Measurements from ENCODE around the gene GLCCI1. TPM values are rescaled to one million over a fixed set of nuclear protein-coding genes. Genes with fewer than 3 reads are reported as not detected.

The GLCCI1 gene
- total RNA-seq, 1 donor from 2014 or later: 25.5 TPM

DNA sequence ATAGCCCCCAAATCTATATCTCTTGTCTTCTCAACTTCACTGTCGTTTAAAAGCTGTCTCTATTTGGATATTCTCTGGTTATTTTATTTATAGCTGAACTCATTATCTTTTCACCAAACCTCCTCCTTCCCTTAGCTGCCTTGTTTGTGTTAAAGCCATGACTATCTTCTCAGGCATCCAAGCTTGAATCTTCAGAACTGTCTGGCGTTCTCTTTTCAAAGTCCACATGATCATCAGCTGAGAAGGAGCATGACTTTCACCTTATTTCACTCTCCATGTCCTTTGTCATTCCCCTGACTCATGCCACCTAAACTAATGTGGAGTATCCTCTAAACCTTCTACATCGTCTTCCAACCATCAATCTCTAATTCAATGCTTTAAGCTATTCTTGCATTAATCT, 5.7 kb upstream of the GLCCI1 start:
- DNase-seq (ENCODE audit: low spot score): no peak

DNA sequence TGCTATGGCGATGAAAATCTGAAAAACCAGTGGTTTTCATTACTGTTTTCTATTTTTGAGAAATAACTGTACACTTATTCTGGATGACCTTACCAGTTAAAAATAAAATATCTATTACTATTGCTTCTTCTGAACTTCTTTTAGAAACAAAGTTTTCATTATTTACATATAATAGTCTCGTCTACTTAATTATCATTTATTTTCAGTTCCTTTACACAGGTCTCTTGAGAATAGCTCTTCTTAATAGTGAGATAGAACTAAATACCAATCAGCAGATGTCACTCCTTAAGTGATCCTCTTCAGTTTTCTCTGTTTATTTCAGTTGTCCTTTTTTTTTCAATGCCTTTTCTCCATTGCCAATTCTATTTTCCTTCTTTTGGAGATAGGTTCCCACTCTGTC, 4.3 kb upstream of the GLCCI1 start:
- no peak for DNase-seq (ENCODE audit: low spot score)

DNA sequence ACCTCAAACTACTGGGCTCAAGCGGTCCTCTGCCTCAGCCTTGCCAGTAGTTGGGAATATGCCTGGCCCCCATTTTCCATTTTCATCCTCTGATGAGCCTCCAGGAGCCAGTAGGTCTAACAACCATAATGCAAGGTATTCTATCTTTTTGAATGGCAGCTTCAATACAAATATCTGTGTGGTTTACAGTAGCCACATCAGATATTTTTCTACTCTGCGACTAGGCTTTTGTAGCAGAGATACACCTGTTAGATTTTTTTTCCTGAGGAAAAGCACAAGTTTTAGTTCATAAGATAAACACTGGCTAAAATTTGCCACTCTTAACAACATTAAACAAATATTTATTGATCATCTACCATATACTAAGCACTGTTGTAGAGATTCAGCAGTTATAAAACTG, 3.9 kb upstream of the GLCCI1 start:
- DNase-seq (ENCODE audit: low spot score): no peak

DNA sequence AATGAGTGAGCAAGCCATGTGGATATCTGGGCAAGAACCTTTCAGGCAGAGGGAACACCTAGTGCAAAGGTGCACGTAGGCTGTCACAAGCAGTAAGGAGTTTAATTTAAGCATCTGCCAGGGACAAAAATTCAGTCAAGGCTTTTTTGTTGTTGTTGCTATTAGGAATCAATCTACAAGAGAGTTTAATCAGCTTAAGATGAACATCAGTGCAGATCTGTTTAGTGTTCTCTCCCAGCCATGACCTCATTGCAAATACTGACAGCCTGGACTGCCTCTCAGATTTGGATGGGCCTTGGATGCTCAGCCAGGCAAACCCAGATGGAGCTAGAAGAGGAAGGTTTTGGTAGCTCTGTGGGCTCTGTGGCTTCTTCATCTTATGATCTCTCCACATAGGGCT, 3.3 kb upstream of the GLCCI1 start:
- no peak for DNase-seq (ENCODE audit: low spot score)

DNA sequence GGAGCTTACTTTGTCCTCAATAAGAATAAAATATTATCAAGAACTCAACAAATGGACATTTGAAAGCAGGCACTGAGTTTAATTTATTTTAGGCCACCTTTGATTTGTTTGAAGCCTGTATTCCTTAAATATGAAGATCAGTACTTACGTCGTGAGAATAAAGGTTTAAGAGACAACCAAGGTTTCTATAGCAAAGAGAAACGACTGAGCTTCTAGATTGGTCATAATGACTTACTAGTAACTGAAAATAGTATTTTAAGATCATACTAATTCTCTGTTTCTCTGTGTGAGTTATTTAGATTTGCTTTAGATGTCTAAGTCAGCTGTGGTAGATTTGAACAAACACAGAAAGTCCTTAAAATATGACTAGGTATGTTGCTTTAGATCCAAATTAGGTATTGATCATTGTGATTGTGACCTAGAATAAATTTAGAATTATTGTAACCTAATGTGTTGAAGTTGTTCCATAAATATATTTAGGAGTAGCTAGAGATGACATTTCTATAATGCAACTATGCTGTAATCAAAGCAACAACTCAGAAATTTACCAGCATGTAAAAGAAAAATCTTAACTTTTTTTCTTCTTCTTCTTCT, 2.4 kb upstream of the GLCCI1 start:
- DNase-seq (ENCODE audit: low spot score): no peak

DNA sequence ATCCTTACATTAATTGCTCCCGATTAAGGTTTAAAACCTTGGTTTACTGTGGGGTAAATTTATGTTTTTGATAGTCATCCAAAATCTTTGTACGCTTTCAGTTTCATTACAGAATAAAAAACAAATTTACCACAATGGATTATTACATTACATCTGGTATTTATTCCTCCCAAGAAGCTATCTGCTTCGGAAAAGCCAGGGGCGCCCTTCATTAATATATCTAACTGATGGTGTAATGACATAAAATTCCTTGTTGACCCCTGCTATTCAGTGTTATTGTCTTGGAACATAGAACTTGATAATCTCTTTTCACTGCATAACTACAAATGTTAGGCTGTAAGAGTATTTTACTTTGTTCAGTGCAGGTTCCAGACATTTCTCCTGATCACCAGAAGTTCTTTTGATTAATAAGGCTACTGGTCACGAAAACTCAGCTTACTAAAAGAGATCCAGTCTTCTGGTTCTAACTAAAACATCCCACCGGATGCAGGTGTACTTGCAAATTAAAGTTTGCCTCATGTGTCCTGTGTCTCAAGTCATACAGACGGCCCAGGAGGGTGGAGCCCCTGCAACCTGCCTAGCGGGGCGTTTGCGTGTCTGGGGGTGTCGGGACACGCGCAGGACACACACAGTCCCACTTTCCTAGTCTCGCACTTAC, 581 bp upstream of the GLCCI1 start:
- DNase-seq (ENCODE audit: low spot score): no peak

DNA sequence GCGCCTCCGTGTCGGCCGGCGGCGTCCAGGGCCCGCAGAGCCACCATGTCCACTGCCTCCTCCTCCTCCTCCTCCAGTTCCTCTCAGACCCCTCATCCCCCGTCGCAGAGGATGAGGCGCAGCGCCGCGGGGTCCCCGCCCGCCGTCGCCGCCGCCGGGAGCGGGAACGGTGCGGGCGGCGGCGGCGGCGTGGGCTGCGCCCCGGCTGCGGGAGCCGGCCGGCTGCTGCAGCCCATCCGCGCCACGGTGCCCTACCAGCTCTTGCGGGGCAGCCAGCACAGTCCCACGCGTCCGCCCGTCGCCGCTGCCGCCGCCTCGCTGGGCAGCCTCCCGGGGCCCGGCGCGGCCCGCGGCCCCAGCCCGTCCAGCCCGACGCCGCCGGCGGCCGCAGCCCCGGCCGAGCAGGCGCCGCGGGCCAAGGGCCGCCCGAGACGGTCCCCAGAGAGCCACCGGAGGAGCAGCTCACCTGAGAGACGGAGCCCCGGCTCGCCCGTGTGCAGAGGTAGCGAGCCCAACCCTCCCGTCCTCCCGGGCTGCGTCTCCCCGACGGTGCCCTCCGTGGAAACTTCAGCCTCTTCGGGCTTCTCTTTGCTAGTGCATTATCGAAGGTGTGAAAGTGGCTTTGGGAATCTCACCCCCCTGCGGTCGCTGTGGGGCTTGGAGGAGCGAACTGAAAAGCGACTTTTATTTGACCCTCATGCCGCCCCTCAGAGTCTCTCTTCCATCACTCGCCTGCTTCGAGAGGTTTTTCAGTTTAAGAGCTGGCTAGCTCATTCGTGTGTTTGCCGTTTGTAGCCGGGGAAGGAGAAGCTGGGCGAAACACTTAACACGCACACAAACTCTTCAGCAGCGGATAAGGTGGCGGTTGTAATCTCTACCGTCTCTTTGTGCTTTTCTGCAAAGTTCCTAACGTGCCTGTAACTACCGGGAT, 975 bp downstream of the GLCCI1 start:
- peak; percentile 59 for DNase-seq (ENCODE audit: low spot score)

DNA sequence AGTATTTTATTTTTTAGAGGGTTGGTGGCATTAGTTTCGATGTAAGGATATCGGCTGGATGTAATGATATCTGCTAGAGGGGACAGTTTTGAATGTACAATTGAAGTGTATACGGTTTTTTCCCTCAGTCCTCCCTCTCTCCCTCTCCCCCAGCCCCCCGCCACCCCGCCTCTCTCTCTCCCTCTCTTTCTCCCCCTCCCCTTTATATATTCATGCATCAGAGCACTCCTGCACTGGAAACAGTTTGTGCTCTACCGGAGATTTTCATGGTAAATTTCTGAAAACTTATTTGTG, 1.6 kb downstream of the GLCCI1 start:
- DNase-seq (ENCODE audit: low spot score): no peak

DNA sequence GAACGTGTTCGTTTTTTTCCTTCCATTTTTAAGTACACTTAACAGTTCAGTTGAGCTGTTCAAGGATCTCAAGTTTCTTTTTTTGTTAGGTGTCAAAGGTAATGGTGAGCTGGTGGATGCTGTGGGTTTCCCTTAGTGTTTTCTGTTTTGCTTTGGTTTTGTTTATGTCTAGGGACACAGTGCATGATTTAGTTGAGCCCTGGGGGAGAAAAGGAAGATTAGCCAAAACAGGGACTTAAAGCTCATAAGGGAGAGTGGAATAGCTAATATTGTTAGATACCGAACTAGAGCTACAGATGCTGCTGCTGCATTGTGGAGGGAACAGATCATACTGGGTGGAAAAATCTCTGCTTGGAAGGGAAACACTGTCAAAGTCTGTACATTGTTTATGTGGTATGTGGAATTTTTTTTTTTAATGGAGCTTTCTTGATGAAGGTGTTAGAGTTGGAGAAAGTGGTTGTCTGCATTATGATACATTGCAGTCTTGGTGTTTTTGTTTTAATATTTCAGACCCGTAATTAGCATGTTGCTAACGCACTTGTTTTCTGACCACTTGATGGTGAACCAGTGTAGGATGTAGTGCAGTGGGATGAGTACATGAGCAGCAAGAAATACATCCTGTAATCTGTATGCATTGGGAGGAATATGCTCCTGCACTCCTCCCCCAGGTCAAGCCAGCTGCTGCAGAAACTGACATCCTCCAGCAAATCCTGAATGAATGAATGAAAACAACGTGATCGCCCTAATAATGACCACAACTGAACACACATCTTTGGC, 2.1 kb downstream of the GLCCI1 start:
- DNase-seq (ENCODE audit: low spot score): no peak

DNA sequence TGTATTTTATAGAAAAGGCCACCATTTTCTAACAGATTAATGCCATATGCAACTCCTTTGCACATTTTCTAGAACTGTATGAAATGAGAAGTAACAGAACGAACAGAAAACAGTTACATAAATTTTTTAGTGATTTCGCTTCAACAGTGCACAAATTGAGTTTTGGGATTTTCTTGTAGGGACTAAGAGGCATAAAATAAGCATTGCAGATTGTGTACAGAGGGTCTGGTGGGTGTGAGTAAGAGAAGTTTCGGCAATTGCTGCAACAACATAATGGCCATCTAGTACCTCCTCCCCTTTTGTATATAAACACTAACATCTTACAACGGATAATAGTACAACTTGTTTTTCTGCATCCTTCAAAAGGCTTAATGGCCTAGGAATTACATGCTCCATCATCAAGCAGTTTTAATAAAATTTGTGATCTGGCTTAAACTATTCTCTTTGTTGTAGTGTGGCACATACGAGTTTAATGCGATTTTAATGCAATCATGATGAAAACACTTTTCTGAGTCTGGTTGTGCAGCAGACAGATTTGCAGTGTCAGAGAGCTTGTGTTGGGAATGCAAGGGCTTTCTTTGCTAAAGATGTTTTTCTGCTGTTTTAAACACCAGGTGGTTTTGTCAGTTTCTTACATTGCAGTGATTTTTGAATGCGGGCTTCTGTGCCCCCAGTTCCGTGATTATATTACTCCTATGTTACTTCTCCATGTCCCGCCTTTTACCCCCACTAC, 2.9 kb downstream of the GLCCI1 start:
- DNase-seq (ENCODE audit: low spot score): no peak

DNA sequence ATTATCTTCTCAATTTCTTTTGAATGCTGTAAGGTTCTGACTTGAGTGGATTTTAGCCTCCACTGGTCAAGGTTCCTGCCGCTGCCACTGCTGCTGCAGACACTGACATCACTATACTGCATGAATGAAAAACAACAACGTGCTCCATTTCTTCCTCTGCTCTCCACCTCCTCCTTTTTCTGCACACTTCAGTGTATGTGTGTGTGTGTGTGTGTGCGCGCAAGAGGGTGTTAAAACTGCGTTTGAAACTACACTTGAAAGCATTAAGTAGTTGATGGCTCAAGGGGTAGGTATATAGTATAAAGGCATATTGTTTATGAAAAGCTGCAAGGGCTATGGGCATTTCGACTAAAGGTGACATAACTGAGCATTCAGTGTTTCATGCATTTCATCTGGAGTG, 3.5 kb downstream of the GLCCI1 start:
- no peak for DNase-seq (ENCODE audit: low spot score)

DNA sequence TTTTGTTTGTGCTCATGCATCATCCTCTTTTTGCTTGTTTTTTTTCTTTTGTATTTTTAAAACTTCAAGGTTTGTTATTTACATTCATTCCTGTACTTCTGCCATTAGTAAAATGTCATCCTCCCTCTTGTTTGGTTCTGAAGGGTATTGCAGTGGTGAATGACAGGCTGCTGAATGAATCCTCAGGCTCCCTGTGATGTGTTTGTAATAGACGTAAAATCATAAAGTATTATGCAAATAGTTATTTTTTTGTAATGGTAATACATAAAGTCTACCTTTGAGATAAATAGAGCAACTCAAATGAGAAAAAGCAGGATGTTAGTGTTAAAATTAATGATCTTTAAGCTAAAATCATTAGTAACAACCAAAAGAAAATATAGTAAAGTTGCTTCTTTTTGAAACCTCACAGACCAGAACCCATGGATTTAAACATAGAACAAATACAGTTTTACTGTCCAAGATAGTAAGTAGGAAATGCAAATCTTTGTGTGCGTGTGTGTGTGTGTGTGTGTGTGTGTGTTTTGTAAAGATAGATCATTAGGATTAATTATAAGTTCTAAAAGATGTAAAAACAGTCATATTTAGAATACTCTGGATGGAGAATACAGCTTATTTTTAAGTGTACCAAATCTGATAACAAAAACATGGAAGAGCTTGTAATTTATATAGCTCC, 4.5 kb downstream of the GLCCI1 start:
- DNase-seq (ENCODE audit: low spot score): no peak

DNA sequence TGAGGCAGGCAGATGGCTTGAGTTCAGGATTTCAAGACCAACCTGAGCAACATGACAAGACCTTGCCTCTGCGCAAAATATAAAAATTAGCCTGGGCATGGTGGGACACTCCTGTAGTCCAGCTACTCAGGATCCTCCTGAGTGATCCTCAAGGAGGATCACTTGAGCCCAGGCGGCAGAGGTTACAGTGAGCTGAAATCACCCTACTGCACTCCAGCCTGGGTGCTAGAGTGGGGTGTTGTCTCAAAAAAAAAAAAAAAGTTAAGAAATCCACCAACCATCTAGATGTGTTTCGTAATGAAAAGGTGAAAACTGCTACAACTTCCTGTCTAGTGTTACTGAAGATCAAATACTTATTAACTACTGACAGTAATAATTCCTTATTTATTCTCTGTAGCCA, 8.1 kb downstream of the GLCCI1 start:
- DNase-seq (ENCODE audit: low spot score): no peak

DNA sequence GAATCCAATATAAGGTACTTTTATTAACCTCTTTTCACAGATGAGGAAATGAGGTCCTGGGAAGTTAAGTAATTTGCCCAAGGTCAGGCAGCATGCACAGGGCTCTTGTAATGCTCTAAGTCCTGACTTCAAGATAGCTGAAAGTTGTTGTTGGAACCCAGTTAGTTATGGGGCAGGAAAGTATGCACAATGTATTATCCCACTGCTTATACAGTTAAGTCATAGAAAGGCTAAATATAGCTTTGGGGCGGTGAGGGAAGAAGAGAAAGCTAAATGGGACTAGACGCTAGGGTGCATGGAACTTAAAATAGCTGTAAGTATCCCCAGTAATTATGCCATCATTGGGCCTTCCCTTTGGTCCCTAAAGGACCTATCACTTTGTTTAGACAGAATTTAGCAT, 9.2 kb downstream of the GLCCI1 start:
- no peak for DNase-seq (ENCODE audit: low spot score)

DNA sequence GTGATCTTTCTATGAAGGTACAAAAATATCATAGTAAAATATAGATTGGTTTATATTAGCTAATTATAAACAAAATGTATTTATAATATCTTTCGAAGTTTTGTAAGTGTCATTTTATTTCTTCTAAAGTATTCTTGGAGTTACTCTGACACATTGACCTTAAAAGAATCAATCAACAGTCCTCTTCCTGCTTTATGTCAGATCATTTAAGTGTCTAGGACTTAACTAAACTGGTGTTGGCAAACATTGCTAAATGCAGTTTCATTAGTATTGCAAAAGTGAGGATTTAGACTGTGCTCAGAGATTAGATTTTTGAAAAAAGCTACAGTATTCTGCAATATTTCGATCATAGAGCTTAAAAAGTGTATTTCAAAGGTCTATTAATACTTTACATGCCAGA, 10.3 kb downstream of the GLCCI1 start:
- DNase-seq (ENCODE audit: low spot score): no peak

DNA sequence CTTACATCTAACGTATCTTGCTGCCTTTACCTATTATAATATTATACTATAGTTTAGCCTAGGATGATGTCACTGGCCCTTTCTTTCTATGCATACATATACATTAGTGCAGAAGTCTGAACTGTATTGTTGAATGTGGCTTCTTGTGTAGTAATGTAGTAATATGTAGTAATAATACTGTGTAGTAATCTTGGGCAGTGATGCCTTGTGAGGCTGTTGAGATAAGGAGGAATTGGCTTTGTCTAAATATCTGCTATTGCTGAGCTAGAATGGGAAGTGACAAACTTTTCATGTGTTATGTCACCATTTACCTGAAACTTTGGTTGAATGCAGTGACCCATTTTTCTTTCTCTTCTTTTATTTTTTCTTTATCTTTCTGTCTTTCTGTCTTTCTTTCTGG, 11.0 kb downstream of the GLCCI1 start:
- DNase-seq (ENCODE audit: low spot score): no peak

DNA sequence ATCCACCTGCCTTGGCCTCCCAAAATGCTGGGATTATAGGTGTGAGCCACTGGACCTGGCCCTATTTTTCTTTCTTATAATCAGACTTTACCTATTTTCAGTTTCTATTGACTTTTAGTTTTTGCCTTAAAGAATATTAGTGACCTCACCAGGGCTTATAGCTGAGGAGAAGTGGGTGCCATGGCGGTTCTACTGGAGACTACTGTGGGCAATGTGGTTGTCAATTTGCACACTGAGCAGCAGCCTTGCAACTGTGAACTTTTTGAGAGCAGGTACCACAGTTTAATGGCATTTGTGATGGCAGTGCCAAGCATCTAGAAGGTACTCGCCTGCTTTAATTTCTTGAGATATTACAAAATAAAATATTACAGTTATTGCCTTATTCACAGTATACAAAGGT, 11.5 kb downstream of the GLCCI1 start:
- no peak for DNase-seq (ENCODE audit: low spot score)

DNA sequence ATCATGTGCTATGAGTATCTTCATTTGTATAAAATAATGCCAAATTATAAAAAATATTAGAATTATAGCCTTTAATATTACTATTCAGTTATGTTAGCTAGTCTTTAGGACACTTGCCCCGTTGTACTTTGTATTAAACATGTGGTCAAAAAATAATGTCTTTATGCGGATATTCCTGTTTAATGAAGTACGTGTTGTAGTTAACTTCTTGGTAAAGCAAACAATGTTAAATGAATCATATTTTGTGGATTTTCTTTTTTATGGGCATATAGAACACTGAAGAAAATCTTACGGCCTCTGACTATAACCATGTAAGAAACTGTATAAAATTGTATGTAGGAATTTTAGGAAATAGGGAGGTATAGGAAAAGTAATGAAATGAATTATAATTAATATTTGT, 14.3 kb downstream of the GLCCI1 start:
- DNase-seq (ENCODE audit: low spot score): no peak

DNA sequence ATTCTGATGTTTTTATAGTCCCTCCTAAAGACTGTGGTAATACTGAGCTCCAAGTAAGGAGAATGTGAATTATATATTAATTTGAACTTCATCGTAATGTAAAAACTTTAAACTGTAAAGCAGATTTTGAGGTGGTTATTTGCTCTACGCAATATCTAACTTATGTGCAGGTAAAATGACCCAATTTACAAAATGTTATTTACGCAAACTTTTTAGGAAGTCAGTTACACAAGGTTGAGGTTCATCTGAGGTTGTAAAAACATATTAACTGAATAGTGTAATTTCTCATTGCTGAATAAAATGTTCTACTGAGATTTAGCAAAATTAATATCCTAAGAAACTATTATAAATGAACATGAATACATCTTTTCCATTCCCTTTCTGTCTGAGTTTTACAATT, 15.8 kb downstream of the GLCCI1 start:
- no peak for DNase-seq (ENCODE audit: low spot score)

DNA sequence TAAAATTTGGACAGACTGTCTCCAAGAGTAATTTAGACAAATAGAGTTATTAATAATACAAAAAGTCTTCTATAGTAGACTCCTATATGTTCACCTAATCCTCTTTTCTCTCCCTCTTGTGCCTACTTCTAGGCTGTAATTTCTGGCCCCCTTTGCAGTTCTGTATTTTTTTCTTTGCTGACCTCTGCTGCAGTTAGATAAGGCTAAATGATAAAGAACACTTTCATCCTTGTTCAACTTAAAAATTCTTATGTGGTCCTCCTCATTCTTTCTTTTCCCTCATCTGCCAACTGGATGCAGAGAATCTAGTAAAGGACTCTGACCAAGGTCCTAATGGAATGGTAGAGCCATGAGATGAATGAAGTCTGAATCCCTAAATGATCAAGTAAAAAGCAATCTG, 20.1 kb downstream of the GLCCI1 start:
- DNase-seq (ENCODE audit: low spot score): no peak

DNA sequence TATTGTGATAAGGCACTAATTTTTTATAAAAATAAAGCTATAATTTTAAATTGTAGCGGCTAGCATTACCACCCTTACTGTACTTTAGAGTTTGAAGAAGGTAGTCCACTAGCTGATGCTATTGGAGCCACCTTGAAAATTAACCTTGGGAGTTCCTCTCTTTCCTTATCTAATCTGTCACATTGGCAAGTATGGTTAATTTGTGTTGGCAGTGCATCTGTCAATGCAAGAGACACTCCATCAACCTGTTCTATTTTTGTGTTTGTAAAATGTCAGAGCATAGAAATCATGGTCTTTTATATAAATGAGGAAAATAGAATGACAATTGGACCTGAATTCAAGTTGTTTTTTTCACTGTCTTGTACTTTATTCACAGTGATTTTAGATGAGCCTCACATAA, 20.5 kb downstream of the GLCCI1 start:
- DNase-seq (ENCODE audit: low spot score): no peak
